Hepatocyte (in vitro differentiated cells): Measurements from ENCODE around the gene ACSL3.

Experiments used
- EZH2 ChIP-seq: fragments of 200-600 bp; sonication (generic); IDR thresholded peaks from 2 replicates; pipeline ENCODE4 v1.6.1; 2016; ENCODE audit warnings: antibody characterized with exemption, mild to moderate bottlenecking, borderline replicate concordance
- EZH2phosphoT487 ChIP-seq: fragments of 200-600 bp; sonication (generic); IDR thresholded peaks from one replicate; pipeline ENCODE4 v1.6.1; 2018; ENCODE audit warnings: antibody characterized with exemption, mild to moderate bottlenecking, low read depth, moderate library complexity; ENCODE audit not compliant: unreplicated experiment, severe bottlenecking
- TF ChIP-seq, protein P1 (sequence below): fragments of 200-600 bp; sonication (generic); IDR thresholded peaks from 2 replicates; pipeline ENCODE4 v1.5.1; 2016; ENCODE audit warnings: antibody characterized with exemption, mild to moderate bottlenecking; ENCODE audit not compliant: poor library complexity

DNA sequence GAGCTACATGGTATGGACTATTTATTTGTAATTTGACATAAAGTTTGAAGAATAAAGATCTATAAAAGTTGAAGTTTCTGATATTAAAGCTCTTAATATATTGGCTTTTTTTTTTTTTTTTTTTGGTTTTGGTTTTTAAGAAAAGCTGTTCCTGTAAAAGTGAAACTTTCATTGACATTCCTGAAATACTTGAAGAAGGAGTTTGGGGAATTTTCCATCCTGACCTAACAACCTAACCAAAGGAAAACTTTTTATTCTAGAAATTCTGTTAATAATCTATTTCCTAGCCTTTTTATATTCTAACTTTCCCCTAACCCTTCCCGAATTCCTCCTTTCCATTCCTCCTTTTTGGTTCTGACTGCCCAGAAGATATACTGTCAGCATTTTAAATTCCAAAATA is 83.7 kb downstream of the ACSL3 start:
- TF ChIP-seq, protein P1, sequence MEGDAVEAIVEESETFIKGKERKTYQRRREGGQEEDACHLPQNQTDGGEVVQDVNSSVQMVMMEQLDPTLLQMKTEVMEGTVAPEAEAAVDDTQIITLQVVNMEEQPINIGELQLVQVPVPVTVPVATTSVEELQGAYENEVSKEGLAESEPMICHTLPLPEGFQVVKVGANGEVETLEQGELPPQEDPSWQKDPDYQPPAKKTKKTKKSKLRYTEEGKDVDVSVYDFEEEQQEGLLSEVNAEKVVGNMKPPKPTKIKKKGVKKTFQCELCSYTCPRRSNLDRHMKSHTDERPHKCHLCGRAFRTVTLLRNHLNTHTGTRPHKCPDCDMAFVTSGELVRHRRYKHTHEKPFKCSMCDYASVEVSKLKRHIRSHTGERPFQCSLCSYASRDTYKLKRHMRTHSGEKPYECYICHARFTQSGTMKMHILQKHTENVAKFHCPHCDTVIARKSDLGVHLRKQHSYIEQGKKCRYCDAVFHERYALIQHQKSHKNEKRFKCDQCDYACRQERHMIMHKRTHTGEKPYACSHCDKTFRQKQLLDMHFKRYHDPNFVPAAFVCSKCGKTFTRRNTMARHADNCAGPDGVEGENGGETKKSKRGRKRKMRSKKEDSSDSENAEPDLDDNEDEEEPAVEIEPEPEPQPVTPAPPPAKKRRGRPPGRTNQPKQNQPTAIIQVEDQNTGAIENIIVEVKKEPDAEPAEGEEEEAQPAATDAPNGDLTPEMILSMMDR = no peak
- no peak for TF ChIP-seq EZH2
- TF ChIP-seq EZH2phosphoT487 = no peak
